ENCODE results near the gene NEDD4.
"Not testable (repeated sequence)": the region's sequence is repeated elsewhere in the genome, so short reads cannot be mapped to it uniquely, and the experiment has no call there.

Gene NEDD4

GRCh38 chr15:55954862-55955605, 38.4 kb downstream of the NEDD4 start:
- H3K4me3 ChIP-seq (replicated peaks; ENCODE audit: low read depth, low read length): no peak overlapping the region
- no peak for TF ChIP-seq CTCF (IDR thresholded peaks at IDR 0.05; ENCODE audit: low read depth, low read length, missing control alignments)
- no peak for DNase-seq (ENCODE audit: extremely low read depth, low read depth)

GRCh38 chr15:55952501-55953274, 40.7 kb downstream of the NEDD4 start:
- not testable (repeated sequence) for DNase-seq (ENCODE audit: extremely low read depth, low read depth)

DNA sequence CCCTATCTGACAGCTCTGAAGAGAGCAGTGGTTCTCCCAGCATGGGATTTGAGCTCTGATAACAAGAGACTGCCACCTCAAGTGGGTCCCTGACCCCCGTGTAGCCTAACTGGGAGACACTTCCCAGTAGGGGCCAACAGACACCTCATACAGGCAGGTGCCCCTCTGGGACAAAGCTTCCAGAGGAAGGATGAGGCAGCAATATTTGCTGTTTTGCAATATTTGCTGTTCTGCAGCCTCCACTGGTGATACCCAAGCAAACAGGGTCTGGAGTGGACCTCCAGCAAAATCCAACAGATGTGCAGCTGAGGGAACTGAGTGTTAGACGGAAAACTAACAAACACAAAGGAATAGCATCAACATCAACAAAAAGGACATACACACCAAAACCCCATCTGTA, 48.8 kb downstream of the NEDD4 start:
- DNase-seq (ENCODE audit: extremely low read depth, low read depth); H3K4me3 ChIP-seq (replicated peaks; ENCODE audit: low read depth, low read length): not testable (repeated sequence)

More at GRCh38 chr15:55952501-55953274, 40.7 kb downstream of the NEDD4 start:
- not testable (repeated sequence) for H3K4me3 ChIP-seq (replicated peaks; ENCODE audit: low read depth, low read length)

GRCh38 chr15:55942332-55942731, 51.1 kb downstream of the NEDD4 start:
- no peak for DNase-seq (ENCODE audit: extremely low read depth, low read depth)

GRCh38 chr15:55937040-55937439, 56.4 kb downstream of the NEDD4 start:
- no peak for TF ChIP-seq CTCF (IDR thresholded peaks at IDR 0.05; ENCODE audit: low read depth, low read length, missing control alignments)
- no peak for DNase-seq (ENCODE audit: extremely low read depth, low read depth)
- H3K4me3 ChIP-seq (replicated peaks; ENCODE audit: low read depth, low read length): no peak overlapping the region

More at GRCh38 chr15:55942332-55942731, 51.1 kb downstream of the NEDD4 start:
- no peak overlapping the region for H3K4me3 ChIP-seq (replicated peaks; ENCODE audit: low read depth, low read length)
- no peak for TF ChIP-seq CTCF (IDR thresholded peaks at IDR 0.05; ENCODE audit: low read depth, low read length, missing control alignments)

- no peak for TF ChIP-seq CTCF (IDR thresholded peaks at IDR 0.05; ENCODE audit: low read depth, low read length, missing control alignments)
- DNase-seq (ENCODE audit: extremely low read depth, low read depth): no peak
- H3K4me3 ChIP-seq (replicated peaks; ENCODE audit: low read depth, low read length): no peak overlapping the region
Measured at GRCh38 chr15:55928955-55929354, 64.5 kb downstream of the NEDD4 start.

DNA sequence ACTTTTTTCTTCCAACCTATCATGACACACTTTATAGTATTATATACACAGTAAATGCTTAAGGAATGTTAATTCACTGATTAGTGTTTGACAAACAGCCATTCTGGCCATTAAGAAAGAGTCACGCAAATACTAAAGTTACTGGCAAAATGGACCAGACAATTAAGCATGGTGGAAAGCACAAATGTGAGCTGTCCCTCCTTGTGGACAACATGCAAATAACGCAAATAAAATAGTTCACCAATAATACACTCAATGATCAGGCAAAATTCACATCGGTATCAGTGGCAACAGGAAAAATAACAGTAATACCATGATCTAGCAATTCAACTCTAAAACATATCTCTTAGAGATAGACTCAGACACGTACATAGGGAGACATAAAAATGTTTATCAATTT, 71.7 kb downstream of the NEDD4 start:
- no peak for TF ChIP-seq CTCF (IDR thresholded peaks at IDR 0.05; ENCODE audit: low read depth, low read length, missing control alignments)
- no peak overlapping the region for H3K4me3 ChIP-seq (replicated peaks; ENCODE audit: low read depth, low read length)
- no peak for DNase-seq (ENCODE audit: extremely low read depth, low read depth)

Data from HFF-Myc (cell line).